GM12873 (cell line): Measurements from ENCODE around the gene GLCE.

Source experiments
- CTCF ChIP-seq: IDR thresholded peaks from 2 replicates; pipeline ENCODE4 v1.5.1; 2012; ENCODE audit warnings: low read depth, mild to moderate bottlenecking, moderate library complexity, low read length, control low read depth; ENCODE audit not compliant: insufficient read depth; ENCODE audit errors: missing control alignments

GLCE gene

GRCh38 chr15:69154078-69154477 lies 6.4 kb upstream of the GLCE start:
- TF ChIP-seq CTCF, result no peak

- TF ChIP-seq CTCF, result no peak
These were observed 5.8 kb upstream of the GLCE start for GRCh38 chr15:69154684-69155083.

- no peak for TF ChIP-seq CTCF
These were observed 3.6 kb upstream of the GLCE start for GRCh38 chr15:69156736-69157381.

GRCh38 chr15:69158201-69158842 lies 2.1 kb upstream of the GLCE start:
- TF ChIP-seq CTCF, result no peak

GRCh38 chr15:69158843-69159240 lies 1.6 kb upstream of the GLCE start:
- no peak for TF ChIP-seq CTCF

- TF ChIP-seq CTCF, result no peak
These were observed 662 bp upstream of the GLCE start for GRCh38 chr15:69159805-69160140.

GRCh38 chr15:69161079-69161877 lies 843 bp downstream of the GLCE start:
- no peak for TF ChIP-seq CTCF
